ENCODE measurements around the gene ARHGAP33. TPM values are rescaled to one million over a fixed set of nuclear protein-coding genes. Genes with fewer than 3 reads are reported as not detected.

ARHGAP33 gene
- polyA plus RNA-seq, 1 of the 3 experiments (the other 2 are of a cell fraction), result 7.8 TPM

- H3K4me1 ChIP-seq (ENCODE audit: control insufficient read depth in 1 of 2, insufficient read depth in 2 of 2, low read depth in 1 of 2, low read length in 1 of 2), result no peaks in the 10 kb centered on the region
- WGBS (ENCODE audit: low lambda C conversion rate), result 75% methylated on average over 11 of the region's 20 CpGs
- H4K20me1 ChIP-seq (ENCODE audit: insufficient read depth), result no peaks in the 10 kb centered on the region
- POLR2A ChIA-PET, result no interaction called here
- no peaks in the 10 kb centered on the region for H3K36me3 ChIP-seq (replicated peaks in 1 of 2; ENCODE audit: control insufficient read depth in 1 of 2, insufficient read depth in 2 of 2, low read length in 1 of 2)
- no peak for DNase-seq
- H3K9me2 ChIP-seq, result no peaks in the 10 kb centered on the region
- CTCF ChIA-PET, result interaction anchor here (0.6 to 1.2 kb wide), 2 partner anchors 11 to 140 kb away, joined by 3 to 4 read pairs; no protein-coding TSS in a partner anchor
- H3K9me3 ChIP-seq, result no peaks in the 10 kb centered on the region
- H3K79me2 ChIP-seq (ENCODE audit: insufficient read depth), result no peaks in the 10 kb centered on the region
- no peaks in the 10 kb centered on the region for H3F3A ChIP-seq (replicated peaks; ENCODE audit: insufficient read depth)
- no peaks in the 10 kb centered on the region for H3K27me3 ChIP-seq (ENCODE audit: insufficient read depth)
- no peak overlapping the region for H3K9ac ChIP-seq
- no peak for TF ChIP-seq ELF1 (IDR thresholded peaks at IDR 0.05)
- peak; percentile 18; the same call in 1 of the 2 replicates for TF ChIP-seq CTCF (IDR thresholded peaks at IDR 0.05)
- no peak overlapping the region for H3K4me3 ChIP-seq (ENCODE audit: low read depth in 2 of 2, low read length in 1 of 2)
- no peak overlapping the region for H3K27ac ChIP-seq (ENCODE audit: low read depth in 2 of 2, low read length in 1 of 2)
- no peak overlapping the region for H3K4me2 ChIP-seq
- no peak overlapping the region for H2AFZ ChIP-seq (ENCODE audit: low read depth)
Observed at GRCh38 chr19:35790981-35791813, 15.8 kb downstream of the ARHGAP33 start.

- CTCF ChIA-PET, result no interaction called here
- POLR2A ChIA-PET, result no interaction called here
Observed at GRCh38 chr19:35791814-35792279, 16.5 kb downstream of the ARHGAP33 start.

More at GRCh38 chr19:35791814-35792279, 16.5 kb downstream of the ARHGAP33 start:
- TF ChIP-seq RXRA (IDR thresholded peaks at IDR 0.05; ENCODE audit: borderline replicate concordance, low read depth) (no peak), RFX5 (IDR thresholded peaks at IDR 0.05; ENCODE audit: low read length) (no peak), ELF1 (IDR thresholded peaks at IDR 0.05) (no peak), ZBTB33 (IDR thresholded peaks at IDR 0.05; ENCODE audit: borderline replicate concordance, low read depth) (no peak), SIN3A (IDR thresholded peaks at IDR 0.05; ENCODE audit: borderline replicate concordance, low read depth, low read length) (no peak), YY1 (IDR thresholded peaks at IDR 0.05; ENCODE audit: low read depth) (no peak), MEF2A (IDR thresholded peaks at IDR 0.05; ENCODE audit: borderline replicate concordance, low read depth) (no peak), IRF3 (IDR thresholded peaks at IDR 0.05; ENCODE audit: low read depth, low read length) (no peak), GATA2 (CRISPR knock-in tag; IDR thresholded peaks at IDR 0.05) (no peak), RAD21 (IDR thresholded peaks at IDR 0.05; ENCODE audit: low read length) (no peak), REST (IDR thresholded peaks at IDR 0.05; ENCODE audit: low read depth, low read length) (no peak), GABPA (IDR thresholded peaks at IDR 0.05; ENCODE audit: low read depth) (no peak), USF1 (IDR thresholded peaks at IDR 0.05; ENCODE audit: borderline replicate concordance, low read depth) (no peak), SMC3 (IDR thresholded peaks at IDR 0.05; ENCODE audit: low read depth, low read length) (no peak), EZH2phosphoT487 (IDR thresholded peaks at IDR 0.05; ENCODE audit: borderline replicate concordance, low read depth) (no peak), NRF1 (IDR thresholded peaks at IDR 0.05; ENCODE audit: low read depth, low read length) (no peak)
- Histone ChIP-seq H3K27me3 (ENCODE audit: insufficient read depth) (no peaks in the 10 kb centered on the region), H3K79me2 (ENCODE audit: insufficient read depth) (no peaks in the 10 kb centered on the region), H3K9me2 (no peaks in the 10 kb centered on the region), H3K9ac (no peak overlapping the region), H3K36me3 (replicated peaks in 1 of 2; ENCODE audit: control insufficient read depth in 1 of 2, insufficient read depth in 2 of 2, low read length in 1 of 2) (no peaks in the 10 kb centered on the region), H4K20me1 (ENCODE audit: insufficient read depth) (no peaks in the 10 kb centered on the region), H2AFZ (ENCODE audit: low read depth) (no peak overlapping the region), H3K4me1 (ENCODE audit: control insufficient read depth in 1 of 2, insufficient read depth in 2 of 2, low read depth in 1 of 2, low read length in 1 of 2) (no peaks in the 10 kb centered on the region), H3K27ac (ENCODE audit: low read depth in 2 of 2, low read length in 1 of 2) (no peak overlapping the region), H3F3A (replicated peaks; ENCODE audit: insufficient read depth) (no peaks in the 10 kb centered on the region), H3K4me3 (ENCODE audit: low read depth in 2 of 2, low read length in 1 of 2) (no peak overlapping the region), H3K9me3 (no peaks in the 10 kb centered on the region), H3K4me2 (no peak overlapping the region)
- 86% methylated on average over 7 of the region's 9 CpGs for WGBS (ENCODE audit: low lambda C conversion rate)
- DNase-seq, result no peak
